HepG2 (cell line): ENCODE results near the gene ZCCHC3. TPM values are rescaled to one million over a fixed set of nuclear protein-coding genes. Genes with fewer than 3 reads are reported as not detected.

Source experiments
- ATRX ChIP-seq: sonication (generic); formaldehyde crosslinking; IDR thresholded peaks from 2 replicates; pipeline ENCODE4 v1.4.0; 2020; ENCODE audit warnings: missing genetic modification reagents, borderline replicate concordance
- CERS6 ChIP-seq: sonication (generic); formaldehyde crosslinking; IDR thresholded peaks from 2 replicates; pipeline ENCODE4 v1.5.0; 2020; ENCODE audit warnings: missing genetic modification reagents
- ELF1 ChIP-seq: sonication (generic); formaldehyde crosslinking; IDR thresholded peaks from 2 replicates; pipeline ENCODE4 v1.4.0; 2020; ENCODE audit warnings: missing genetic modification reagents
- ETS1 ChIP-seq: sonication (generic); formaldehyde crosslinking; IDR thresholded peaks from 2 replicates; pipeline ENCODE4 v1.4.0; 2020; ENCODE audit warnings: missing genetic modification reagents
- GTF2F1 ChIP-seq: fragments of 150-350 bp; IDR thresholded peaks from 2 replicates; pipeline ENCODE4 v1.6.1; 2014; ENCODE audit warnings: low read length
- HDAC1 ChIP-seq: sonication (generic); formaldehyde crosslinking; IDR thresholded peaks from 2 replicates; pipeline ENCODE4 v1.5.1; 2020; ENCODE audit warnings: mild to moderate bottlenecking, missing genetic modification reagents
- HMGXB3 ChIP-seq: sonication (generic); formaldehyde crosslinking; IDR thresholded peaks from 2 replicates; pipeline ENCODE4 v1.4.0; 2020; ENCODE audit warnings: missing genetic modification reagents, borderline replicate concordance
- ISL2 ChIP-seq: sonication (generic); formaldehyde crosslinking; IDR thresholded peaks from 2 replicates; pipeline ENCODE4 v1.5.0; 2020; ENCODE audit warnings: missing genetic modification reagents
- KLF9 ChIP-seq: IDR thresholded peaks from 2 replicates; pipeline ENCODE4 v1.6.1; 2016; ENCODE audit warnings: low read depth
- NFE2L1 ChIP-seq: sonication (generic); formaldehyde crosslinking; IDR thresholded peaks from 2 replicates; pipeline ENCODE4 v1.4.0; 2020; ENCODE audit warnings: missing genetic modification reagents, mild to moderate bottlenecking, borderline replicate concordance
- NFKB2 ChIP-seq: sonication (generic); formaldehyde crosslinking; IDR thresholded peaks from 2 replicates; pipeline ENCODE4 v1.4.0; 2020; ENCODE audit warnings: missing genetic modification reagents, borderline replicate concordance
- NFYB ChIP-seq: sonication (generic); formaldehyde crosslinking; IDR thresholded peaks from 2 replicates; pipeline ENCODE4 v1.4.0; 2020; ENCODE audit warnings: missing genetic modification reagents
- RBM39 ChIP-seq: fragments of 200-400 bp; formaldehyde crosslinking; IDR thresholded peaks from one replicate; pipeline ENCODE4 v1.6.1; 2018; ENCODE audit warnings: antibody characterized with exemption, mild to moderate bottlenecking, low read depth, low read length; ENCODE audit not compliant: poor library complexity, severe bottlenecking
- RORA ChIP-seq: sonication (generic); formaldehyde crosslinking; IDR thresholded peaks from 2 replicates; pipeline ENCODE4 v1.5.0; 2020; ENCODE audit warnings: mild to moderate bottlenecking, missing genetic modification reagents, moderate library complexity
- SAFB2 ChIP-seq: sonication (generic); formaldehyde crosslinking; IDR thresholded peaks from 2 replicates; pipeline ENCODE4 v1.5.1; 2020; ENCODE audit warnings: missing genetic modification reagents, low read depth, mild to moderate bottlenecking, borderline replicate concordance
- SIN3B ChIP-seq: fragments of 150-350 bp; IDR thresholded peaks from 2 replicates; pipeline ENCODE4 v1.6.1; 2014; ENCODE audit warnings: low read length
- ZMYM3 ChIP-seq: sonication (generic); formaldehyde crosslinking; IDR thresholded peaks from 2 replicates; pipeline ENCODE4 v1.5.1; 2020; ENCODE audit warnings: mild to moderate bottlenecking, missing genetic modification reagents
- ZNF441 ChIP-seq: sonication (generic); formaldehyde crosslinking; IDR thresholded peaks from 2 replicates; pipeline ENCODE4 v1.7.0; 2021; ENCODE audit warnings: missing genetic modification reagents, borderline replicate concordance
- ZNF460 ChIP-seq: sonication (generic); formaldehyde crosslinking; IDR thresholded peaks from 2 replicates; pipeline ENCODE4 v1.5.1; 2020; ENCODE audit warnings: missing genetic modification reagents, mild to moderate bottlenecking, borderline replicate concordance
- ZNF576 ChIP-seq: sonication (generic); formaldehyde crosslinking; IDR thresholded peaks from 2 replicates; pipeline ENCODE4 v1.4.0; 2020; ENCODE audit warnings: mild to moderate bottlenecking, missing genetic modification reagents
- ZNF670 ChIP-seq: sonication (generic); formaldehyde crosslinking; IDR thresholded peaks from 2 replicates; pipeline ENCODE4 v1.8.0; 2022; ENCODE audit warnings: mild to moderate bottlenecking, missing genetic modification reagents, borderline replicate concordance
- polyA plus RNA-seq, 8 experiments: library from polyadenylated mRNA; depleted of rRNA in 3 of 8; stranded (reverse) in 7 of 8; unstranded in 1 of 8; fragments of >200 nt; fragmentation: Illumina TruSeq in 4 of 8; extraction: Trizol in 4 of 8; gene quantifications; 2 replicates each; pipeline versions ENCODE4 v1.2.1 to v1.2.3, GENCODE V29; 2011 to 2016; ENCODE audit warnings: low read depth in 4 of 8, missing spikeins in 1 of 8, mixed read lengths in 1 of 8; ENCODE audit not compliant: insufficient read depth in 1 of 8
- total RNA-seq, 5 experiments: library from RNA; depleted of rRNA; stranded (reverse); fragments of >200 nt; fragmentation: Illumina TruSeq; extraction: Trizol; gene quantifications; 2 replicates each; pipeline ENCODE4 v1.2.3, GENCODE V29; 2016; ENCODE audit warnings: low read depth in 1 of 5

ZCCHC3 gene
- total and polyA plus RNA-seq, 2 of the 13 experiments (the other 11 are each of a cell fraction or from before 2014, with no cell fraction given) = 46.6 to 63.0 TPM

- TF ChIP-seq HDAC1 (CRISPR knock-in tag) (peak; percentile 52), CERS6 (CRISPR knock-in tag) (no peak), ZNF441 (peak; percentile 99), SAFB2 (CRISPR knock-in tag) (0 out of 2 replicates have a peak, but pooled peaks have one; percentile 45), ZMYM3 (peak; percentile 71; the same call in 1 of the 2 replicates), ELF1 (CRISPR knock-in tag) (peak; percentile 49; the same call in 1 of the 2 replicates), RORA (CRISPR knock-in tag) (no peak), NFE2L1 (peak; percentile 92; the same call in 1 of the 2 replicates), ZNF670 (CRISPR knock-in tag) (peak; percentile 86; the same call in 1 of the 2 replicates), ETS1 (peak; percentile 92; the same call in 1 of the 2 replicates), ZNF576 (CRISPR knock-in tag) (peak; percentile 81; the same call in 1 of the 2 replicates), KLF9 (CRISPR knock-in tag) (peak; percentile 64; the same call in 1 of the 2 replicates), ATRX (CRISPR knock-in tag) (no peak), GTF2F1 (peak; percentile 31; the same call in 1 of the 2 replicates), NFKB2 (CRISPR knock-in tag) (peak; percentile 98), ZNF460 (CRISPR knock-in tag) (no peak), ISL2 (CRISPR knock-in tag) (peak; percentile 72), SIN3B (no peak; the same call in 1 of the 2 replicates), HMGXB3 (peak; percentile 89; the same call in 1 of the 2 replicates), RBM39 (peak; percentile 96), NFYB (no peak; the same call in 1 of the 2 replicates)
Measured at GRCh38 chr20:266596-267562, 30.5 kb upstream of the ZCCHC3 start (continued).
